Measurements from ENCODE around the gene CHST5.
"Not testable (repeated sequence)": the region's sequence is repeated elsewhere in the genome, so short reads cannot be mapped to it uniquely, and the experiment has no call there.

CHST5 gene

GRCh38 chr16:75550211-75550662 is 14.3 kb upstream of the CHST5 start:
- no peak for DNase-seq (ENCODE audit: low read depth in 3 of 3)

GRCh38 chr16:75548456-75548855 is 12.5 kb upstream of the CHST5 start:
- not testable (repeated sequence) for DNase-seq (ENCODE audit: low read depth in 3 of 3)

DNA sequence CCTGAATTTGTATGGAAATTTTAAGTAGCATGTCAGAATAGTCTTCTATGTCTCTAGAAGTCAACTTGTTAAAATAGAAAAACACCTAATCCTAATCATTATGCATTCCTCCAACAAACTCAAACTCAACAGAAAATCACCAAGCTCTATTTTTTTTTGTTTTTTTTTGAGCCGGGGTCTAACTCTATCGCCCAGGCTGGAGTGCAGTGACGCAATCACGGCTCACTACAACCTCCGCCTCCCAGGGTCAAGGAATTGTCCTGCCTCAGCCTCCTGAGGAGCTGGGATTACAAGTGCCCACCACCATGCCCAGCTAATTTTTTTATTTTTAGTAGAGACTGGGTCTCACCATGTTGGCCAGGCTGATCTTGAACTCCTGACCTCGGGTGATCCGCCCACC is 10.4 kb upstream of the CHST5 start:
- no peak for DNase-seq (ENCODE audit: low read depth in 3 of 3)

DNA sequence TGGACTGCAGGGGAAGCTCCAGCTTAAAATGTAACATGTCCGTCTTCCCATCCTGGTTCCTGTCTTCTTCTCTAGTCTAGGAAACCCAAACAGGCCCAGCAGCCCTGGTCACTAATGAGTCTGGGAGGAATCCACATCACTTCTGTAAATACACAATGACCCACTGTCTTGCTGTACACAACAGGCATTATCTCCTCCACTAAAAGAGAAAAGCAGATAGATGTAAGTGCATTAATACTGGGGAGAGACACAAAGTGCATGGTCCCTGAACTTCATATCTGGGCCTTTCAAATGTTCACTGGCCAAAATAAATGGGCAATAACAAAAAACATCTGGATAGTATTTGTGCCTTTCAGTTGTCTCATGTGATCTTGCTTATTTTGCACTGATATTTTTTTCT is 10.0 kb upstream of the CHST5 start:
- not testable (repeated sequence) for DNase-seq (ENCODE audit: low read depth in 3 of 3)

DNA sequence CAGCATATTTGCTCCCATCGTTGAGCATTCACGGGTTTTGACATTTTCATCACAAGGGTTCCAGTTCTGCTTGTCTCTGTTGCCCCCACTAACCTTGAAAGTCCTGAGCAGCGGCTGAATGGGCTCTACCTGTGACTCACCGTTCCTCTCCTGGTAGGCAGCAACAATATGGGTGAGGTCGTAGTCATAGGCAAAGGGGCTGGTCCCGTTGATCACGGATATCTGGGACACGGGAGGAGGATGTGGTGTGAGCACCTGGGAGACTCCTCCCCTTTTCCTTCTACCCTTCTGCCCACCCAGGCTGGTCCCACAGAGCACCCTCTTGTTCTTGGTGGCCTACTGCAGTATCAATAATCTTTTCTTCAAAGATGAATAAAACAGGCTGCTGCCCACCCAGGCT is 6.6 kb upstream of the CHST5 start:
- DNase-seq (ENCODE audit: low read depth in 3 of 3) = not testable (repeated sequence)

DNA sequence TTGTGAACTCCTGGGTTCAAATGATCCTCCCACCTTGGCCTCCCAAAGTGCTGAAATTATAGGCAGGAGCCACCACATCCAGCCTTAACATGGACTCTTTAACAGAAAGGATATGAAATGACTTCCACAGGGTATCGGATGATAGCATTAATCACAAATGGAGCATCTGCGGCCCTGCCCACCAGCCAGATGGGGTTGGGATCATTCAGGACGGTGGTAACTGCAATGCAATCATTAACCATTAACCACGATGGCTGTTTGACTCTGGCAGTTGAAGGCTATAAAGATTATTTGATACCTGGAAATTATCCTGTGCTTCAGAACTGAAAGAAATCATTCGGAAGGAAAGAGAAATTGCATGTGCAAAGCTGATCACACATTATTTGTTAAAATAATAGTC is 5.3 kb upstream of the CHST5 start:
- DNase-seq (ENCODE audit: low read depth in 3 of 3) = no peak

DNA sequence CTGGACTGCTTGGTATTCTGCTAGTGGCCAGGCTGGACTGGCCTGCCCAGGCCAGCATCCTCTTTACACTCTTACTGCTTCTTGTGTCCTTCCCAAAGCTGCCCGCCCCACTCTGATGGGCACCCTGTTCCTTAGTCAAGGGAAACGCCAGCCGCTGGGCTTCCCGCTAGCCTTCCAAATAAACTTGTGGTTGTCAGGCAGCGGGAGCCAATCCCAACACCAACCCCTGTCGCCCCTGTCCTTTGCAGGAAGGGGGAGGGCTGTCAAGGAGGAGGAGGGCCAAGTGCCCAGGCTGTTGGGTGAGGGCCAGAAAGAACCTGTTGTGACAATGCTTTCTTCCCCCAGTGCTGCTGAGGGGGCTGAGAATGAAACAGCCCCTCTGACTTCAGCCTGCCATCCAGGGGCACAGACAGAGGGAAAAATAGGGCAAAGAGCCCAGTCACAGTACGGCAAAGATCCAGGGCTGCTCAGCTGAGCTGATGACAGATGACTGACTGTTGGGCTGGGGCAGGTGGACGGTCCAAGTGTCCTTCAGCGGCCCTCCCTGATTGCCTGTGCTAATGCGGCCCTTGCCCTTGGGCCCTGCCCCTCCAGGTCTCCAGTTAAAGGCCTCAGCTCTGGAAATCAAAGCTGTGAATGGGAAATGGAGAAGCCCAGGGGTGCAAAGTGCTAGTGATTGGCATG is 3.1 kb upstream of the CHST5 start:
- not testable (repeated sequence) for DNase-seq (ENCODE audit: low read depth in 3 of 3)

GRCh38 chr16:75537776-75538175 is 1.9 kb upstream of the CHST5 start:
- DNase-seq (ENCODE audit: low read depth in 3 of 3) = no peak

DNA sequence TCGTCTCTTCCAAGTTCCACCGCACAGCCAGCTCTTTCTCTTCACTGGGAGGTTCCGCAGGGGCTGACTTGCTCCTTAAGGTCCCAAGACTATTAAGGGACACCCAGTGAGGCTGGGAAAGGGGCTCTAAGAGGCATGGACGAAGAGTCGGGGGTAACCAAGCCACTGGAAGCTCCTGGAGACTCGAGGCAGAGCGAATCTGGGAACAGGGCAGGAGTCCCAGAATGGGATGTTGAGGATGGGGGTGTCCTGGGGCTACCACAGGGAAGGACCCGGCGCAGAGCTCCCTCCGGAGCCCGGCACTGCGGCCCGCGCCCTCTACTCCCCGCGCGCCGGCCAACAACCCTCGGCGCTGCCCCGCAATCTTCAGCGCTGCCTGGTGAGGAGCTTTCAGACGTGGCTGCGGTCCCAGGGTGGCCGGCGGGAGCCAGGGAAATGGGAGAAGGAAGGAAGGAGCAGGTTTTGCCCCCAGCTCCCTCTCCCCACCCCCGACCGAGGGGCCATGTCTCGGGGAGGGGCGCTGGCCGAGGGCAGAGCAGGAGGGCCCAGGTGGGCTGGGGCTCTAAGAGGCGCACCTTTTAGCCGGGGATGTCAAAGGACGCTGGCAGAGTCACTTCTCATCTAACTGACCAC is 581 bp downstream of the CHST5 start:
- no peak for DNase-seq (ENCODE audit: low read depth in 3 of 3)

- no peak for DNase-seq (ENCODE audit: low read depth in 3 of 3)
Observed at GRCh38 chr16:75534560-75535205, 1.2 kb downstream of the CHST5 start.

DNA sequence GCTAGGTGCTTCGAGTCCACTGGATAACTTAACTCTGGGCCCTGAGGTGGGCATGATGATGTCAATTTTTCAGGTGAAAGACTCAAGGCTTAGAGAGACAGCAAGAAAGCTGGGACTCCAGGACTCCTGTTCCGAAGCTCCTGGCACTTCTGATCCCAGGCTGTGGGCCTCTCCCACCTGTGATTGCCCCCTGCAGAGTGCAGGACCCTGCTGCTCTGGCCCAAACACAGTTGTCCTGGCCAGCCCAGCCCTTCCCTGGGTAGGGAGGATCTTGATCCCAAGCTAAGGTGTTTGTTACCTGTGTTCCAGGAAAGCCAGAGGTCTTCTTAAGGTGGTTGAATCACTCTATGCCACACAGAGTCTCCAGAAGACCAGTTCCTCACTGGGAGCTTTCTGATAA is 3.1 kb downstream of the CHST5 start:
- DNase-seq (ENCODE audit: low read depth in 3 of 3) = no peak

DNA sequence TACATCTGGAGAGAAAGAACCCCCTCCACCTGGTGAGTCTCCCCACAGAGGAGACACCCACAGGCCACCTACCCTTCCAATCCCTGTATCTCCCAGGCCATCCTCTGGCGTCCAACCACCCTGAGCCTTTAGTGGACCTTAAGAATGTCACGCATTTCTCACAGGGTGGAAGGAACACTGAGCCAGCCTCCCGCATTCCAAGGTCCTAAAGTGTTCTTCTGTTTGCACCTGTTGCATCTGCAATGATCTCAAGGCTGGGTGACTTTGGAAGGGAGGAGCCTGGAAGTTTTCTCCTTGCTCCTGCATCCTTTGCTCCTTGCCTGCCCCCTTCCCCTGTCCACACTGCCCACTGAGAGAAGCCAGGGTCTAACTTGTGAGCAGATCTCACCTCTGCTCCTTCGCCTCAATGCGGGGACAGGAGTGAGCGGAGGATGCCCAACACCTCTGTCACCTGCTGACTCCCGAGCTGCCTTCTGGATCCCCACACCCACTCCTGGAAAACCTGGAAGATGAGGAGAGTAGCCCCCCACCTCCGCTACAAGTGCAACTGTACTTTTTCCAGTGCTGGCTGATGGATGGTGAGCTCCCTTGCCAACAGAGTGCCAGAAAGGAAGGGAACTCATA is 3.7 kb downstream of the CHST5 start:
- no peak for DNase-seq (ENCODE audit: low read depth in 3 of 3)

- DNase-seq (ENCODE audit: low read depth in 3 of 3) = no peak
Observed at GRCh38 chr16:75529959-75530358, 5.9 kb downstream of the CHST5 start.

DNA sequence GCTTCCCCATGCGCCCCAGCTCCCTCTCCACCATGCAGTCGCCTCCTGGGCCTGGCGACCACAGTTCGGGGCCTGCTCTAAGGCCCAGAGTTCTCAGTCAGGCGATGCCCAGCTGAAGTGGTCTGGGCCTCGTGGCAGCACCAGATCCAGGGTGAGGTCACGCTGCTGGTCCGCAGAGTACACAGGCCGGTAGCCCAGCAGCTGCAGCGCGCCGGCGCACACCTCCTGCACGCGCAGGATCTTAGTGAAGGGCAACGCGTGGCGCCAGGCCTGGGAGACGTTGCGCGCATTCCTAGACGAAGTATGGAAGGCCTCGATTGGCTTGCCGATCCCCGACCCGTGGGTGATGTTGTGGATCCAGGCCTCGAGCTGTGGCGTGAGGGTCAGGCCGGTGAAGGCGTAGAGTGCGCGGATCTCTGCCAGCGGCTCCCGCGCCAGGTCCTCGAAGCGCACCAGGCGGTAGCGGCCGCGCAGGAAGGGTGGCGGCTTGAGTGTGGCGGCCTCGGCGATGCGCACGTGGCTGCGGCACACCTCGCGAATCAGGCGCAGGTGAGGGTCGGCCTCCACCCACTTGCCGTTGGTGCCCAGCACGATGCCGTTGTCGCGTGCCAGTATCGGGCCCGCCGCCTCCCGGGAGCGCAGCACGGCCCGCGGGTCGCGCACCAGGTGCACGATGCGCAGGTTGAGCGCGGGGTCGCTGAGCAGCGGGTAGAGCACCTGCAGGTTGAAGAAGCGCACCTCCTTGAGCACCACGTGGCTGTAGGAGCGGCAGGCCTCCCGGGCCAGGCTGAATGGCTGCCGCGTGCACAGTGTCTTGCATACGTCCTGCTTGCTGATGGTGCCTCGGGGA is 6.6 kb downstream of the CHST5 start:
- no peak for DNase-seq (ENCODE audit: low read depth in 3 of 3)

DNA sequence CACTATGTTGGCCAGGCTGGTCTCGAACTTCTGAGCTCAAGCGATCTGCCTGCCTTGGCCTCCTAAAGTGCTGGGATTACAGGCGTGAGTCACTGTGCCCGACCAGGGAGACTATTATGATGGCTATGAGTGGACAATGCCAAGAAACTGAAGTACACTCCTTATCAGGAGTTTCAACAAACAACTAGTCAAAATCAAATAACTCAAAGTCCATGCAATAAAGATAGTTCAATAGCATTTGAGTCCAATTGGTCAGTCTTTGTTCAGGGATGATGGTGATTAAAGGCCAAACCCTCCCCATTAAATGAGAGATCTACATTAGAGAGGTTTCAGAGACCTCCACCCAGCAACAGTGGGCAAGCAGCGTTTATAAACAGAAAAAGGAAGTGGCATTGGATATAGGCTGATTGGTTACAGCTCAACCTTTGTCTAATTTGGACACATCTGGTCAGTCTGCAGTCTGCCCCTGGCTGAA is 8.0 kb downstream of the CHST5 start:
- DNase-seq (ENCODE audit: low read depth in 3 of 3) = no peak

DNA sequence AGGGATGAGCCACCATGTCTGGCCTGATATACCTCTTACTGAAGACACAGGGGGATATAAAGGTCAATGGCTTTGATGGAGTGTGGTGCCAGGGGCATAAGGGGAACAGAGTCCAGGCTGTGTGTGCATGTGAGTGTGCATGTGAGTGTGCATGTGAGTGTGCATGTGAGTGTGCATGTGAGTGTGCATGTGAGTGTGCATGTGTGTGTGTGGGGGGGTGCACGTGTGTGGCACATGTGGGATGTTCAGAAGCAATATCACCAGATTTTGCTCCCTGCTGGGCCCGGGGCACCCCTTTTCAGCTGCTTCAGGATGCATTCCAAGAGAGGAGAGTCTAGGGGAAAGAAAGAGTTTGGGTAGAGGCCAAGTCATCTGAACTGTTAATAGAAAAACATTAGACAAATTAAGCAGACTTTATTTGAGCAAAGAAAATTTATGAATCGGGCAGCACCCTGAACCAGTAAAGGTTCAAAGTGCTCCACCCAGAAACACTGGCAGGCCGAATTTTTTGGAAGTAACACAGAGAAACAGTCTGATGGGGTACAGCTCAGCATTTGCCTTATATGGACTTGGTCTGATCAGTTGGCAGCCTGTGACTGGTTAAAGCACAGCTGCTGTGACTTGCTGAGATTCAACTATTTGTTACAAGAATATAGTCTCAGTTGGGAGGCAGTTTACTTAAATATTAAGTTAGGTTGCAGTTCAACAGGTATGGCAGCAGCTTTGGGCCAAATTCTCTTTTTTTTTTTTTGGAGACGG is 9.7 kb downstream of the CHST5 start:
- DNase-seq (ENCODE audit: low read depth in 3 of 3) = no peak

DNA sequence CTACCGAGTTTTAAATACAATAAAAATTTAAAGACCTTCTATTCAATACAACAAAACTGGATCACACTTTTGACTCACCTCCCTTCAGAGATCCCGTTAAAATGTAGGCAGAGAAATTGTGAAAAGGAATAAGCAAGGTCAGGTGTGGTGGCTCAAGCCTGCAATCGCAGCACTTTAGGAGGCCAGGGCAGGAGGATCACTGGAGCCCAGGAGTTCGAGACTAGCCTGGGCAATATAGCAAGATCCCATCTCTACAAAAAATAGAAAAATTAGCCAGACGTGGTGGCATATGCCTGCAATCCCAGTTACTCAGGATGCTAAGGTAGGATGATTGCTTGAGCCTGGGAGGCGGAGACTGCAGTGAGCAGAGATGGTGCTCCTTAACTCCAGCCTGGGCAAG is 16.7 kb downstream of the CHST5 start:
- no peak for DNase-seq (ENCODE audit: low read depth in 3 of 3)

- not testable (repeated sequence) for DNase-seq (ENCODE audit: low read depth in 3 of 3)
Observed at GRCh38 chr16:75516189-75516966, 19.5 kb downstream of the CHST5 start.

GRCh38 chr16:75514296-75514695 is 21.6 kb downstream of the CHST5 start:
- no peak for DNase-seq (ENCODE audit: low read depth in 3 of 3)

GRCh38 chr16:75506574-75506973 is 29.3 kb downstream of the CHST5 start:
- DNase-seq (ENCODE audit: low read depth in 3 of 3) = no peak

All from stimulated activated CD4-positive, alpha-beta T cell treated with anti-CD3 and anti-CD28 coated beads, TNF-alpha, amount 100 ng/mL, for 4 hours (primary cell).